Neural progenitor cell (in vitro differentiated cells): ENCODE measurements around the gene KRTAP5-4.

Source experiments
- EZH2 ChIP-seq: fragments of 200-600 bp; sonication (generic); IDR thresholded peaks from 2 replicates; pipeline ENCODE4 v1.6.1; 2017; ENCODE audit warnings: antibody characterized with exemption, mild to moderate bottlenecking, moderate library complexity
- TF ChIP-seq, protein P1 (sequence below): fragments of 200-600 bp; sonication (generic); IDR thresholded peaks from 2 replicates; pipeline ENCODE4 v1.5.1; 2017; ENCODE audit warnings: antibody characterized with exemption, mild to moderate bottlenecking

DNA sequence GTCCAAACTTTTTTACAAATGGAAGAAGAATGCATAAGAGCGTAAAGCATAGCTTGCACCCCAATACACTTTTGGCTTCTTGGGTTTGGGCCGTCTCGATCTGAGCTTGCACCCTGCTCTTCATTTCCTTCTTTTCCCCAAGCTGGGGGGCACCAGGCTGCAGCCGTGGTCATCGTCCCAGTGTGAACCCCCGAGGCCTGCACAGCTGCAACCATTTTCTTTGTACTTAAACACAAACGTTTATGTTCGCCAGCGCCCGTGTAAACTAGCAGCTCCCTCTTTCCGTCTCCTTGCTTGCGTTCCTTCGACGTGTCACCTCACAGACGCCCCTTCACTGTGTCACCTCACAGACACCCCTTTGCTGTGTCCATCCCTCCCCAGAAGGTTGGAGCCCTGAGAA is 17.7 kb upstream of the KRTAP5-4 start:
- TF ChIP-seq, protein P1, sequence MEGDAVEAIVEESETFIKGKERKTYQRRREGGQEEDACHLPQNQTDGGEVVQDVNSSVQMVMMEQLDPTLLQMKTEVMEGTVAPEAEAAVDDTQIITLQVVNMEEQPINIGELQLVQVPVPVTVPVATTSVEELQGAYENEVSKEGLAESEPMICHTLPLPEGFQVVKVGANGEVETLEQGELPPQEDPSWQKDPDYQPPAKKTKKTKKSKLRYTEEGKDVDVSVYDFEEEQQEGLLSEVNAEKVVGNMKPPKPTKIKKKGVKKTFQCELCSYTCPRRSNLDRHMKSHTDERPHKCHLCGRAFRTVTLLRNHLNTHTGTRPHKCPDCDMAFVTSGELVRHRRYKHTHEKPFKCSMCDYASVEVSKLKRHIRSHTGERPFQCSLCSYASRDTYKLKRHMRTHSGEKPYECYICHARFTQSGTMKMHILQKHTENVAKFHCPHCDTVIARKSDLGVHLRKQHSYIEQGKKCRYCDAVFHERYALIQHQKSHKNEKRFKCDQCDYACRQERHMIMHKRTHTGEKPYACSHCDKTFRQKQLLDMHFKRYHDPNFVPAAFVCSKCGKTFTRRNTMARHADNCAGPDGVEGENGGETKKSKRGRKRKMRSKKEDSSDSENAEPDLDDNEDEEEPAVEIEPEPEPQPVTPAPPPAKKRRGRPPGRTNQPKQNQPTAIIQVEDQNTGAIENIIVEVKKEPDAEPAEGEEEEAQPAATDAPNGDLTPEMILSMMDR: no peak
- TF ChIP-seq EZH2: no peak
